ENCODE data around the gene XPNPEP1.

XPNPEP1 gene

DNA sequence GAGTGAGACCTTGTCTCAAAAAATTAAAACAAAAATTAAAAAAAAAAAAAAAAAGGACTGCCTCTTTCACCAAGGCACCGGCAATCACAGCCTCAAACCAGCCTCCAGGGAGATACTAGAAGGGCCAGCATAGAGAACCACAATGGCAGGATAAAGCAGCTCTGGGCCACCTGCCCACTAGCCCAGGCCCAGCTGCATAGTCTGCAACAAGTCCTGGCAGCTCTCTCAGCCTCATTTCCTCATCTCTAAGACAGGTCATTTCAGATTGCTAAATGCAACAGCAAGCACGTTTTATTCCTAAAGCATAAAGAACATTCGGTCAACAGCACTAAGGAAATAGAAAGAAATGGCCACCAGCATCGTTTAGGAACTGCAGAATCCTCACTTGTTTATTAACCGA is 28.8 kb downstream of the XPNPEP1 start:
- Histone ChIP-seq H3K9me3 (ENCODE audit: severe bottlenecking) (no peaks in the 10 kb centered on the region), H3K27me3 (ENCODE audit: insufficient read depth, low read depth, severe bottlenecking) (no peaks in the 10 kb centered on the region), H3K36me3 (peaks cover 17% of the 10 kb centered on the region), H3K27ac (no peak overlapping the region), H3K4me3 (ENCODE audit: low read depth, low read length) (no peak overlapping the region)
- DNase-seq = peak; percentile 15
- TF ChIP-seq CTCF (IDR thresholded peaks at IDR 0.05; ENCODE audit: low read depth, low read length) = no peak

DNA sequence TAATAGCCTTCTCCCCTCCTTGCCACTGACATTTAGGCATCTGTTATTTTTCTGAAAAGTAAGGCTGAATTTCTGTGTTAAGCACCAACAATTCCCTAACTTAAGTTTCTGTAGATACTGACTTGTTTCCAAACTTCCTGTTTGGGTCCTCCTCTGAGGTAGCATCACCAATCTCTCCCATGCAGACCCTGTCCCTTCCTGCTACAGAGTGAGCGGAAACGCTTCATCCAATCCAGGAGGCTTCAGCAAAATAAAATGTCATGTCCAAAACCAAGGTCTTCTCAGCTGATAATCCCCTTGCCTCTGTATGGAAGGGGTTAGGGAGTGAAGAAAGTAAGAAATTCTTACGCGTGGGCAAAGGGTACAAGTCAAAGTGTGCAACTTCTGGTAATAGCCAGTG is 29.9 kb downstream of the XPNPEP1 start:
- Histone ChIP-seq H3K27ac (no peak overlapping the region), H3K27me3 (ENCODE audit: insufficient read depth, low read depth, severe bottlenecking) (no peaks in the 10 kb centered on the region), H3K4me3 (ENCODE audit: low read depth, low read length) (no peak overlapping the region), H3K36me3 (peaks cover 17% of the 10 kb centered on the region), H3K9me3 (ENCODE audit: severe bottlenecking) (no peaks in the 10 kb centered on the region)
- DNase-seq = no peak
- TF ChIP-seq CTCF (IDR thresholded peaks at IDR 0.05; ENCODE audit: low read depth, low read length) = no peak

DNA sequence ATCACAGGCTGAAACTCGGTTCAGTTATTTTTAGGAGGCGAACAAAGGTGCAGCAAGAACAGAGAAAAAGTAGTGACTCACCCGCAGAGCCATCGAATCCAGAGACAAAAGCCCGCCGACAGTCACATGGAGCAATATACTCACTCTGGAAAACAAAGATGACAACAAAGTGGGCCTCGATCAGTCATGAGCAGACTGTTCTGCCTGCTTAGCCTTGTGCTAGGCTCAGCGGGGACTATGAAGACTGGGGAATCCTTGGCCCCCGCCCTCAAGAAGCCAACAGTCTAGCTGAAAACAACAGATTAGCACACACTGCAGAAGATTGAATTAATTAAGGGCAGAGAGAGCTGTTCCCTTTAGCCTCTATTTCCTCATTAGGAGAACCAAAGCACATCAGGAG is 30.4 kb downstream of the XPNPEP1 start:
- peak; percentile 44 for DNase-seq
- Histone ChIP-seq H3K4me3 (ENCODE audit: low read depth, low read length) (no peak overlapping the region), H3K27me3 (ENCODE audit: insufficient read depth, low read depth, severe bottlenecking) (no peaks in the 10 kb centered on the region), H3K27ac (no peak overlapping the region), H3K36me3 (peaks cover 22% of the 10 kb centered on the region), H3K9me3 (ENCODE audit: severe bottlenecking) (no peaks in the 10 kb centered on the region)
- TF ChIP-seq CTCF (IDR thresholded peaks at IDR 0.05; ENCODE audit: low read depth, low read length) = no peak

DNA sequence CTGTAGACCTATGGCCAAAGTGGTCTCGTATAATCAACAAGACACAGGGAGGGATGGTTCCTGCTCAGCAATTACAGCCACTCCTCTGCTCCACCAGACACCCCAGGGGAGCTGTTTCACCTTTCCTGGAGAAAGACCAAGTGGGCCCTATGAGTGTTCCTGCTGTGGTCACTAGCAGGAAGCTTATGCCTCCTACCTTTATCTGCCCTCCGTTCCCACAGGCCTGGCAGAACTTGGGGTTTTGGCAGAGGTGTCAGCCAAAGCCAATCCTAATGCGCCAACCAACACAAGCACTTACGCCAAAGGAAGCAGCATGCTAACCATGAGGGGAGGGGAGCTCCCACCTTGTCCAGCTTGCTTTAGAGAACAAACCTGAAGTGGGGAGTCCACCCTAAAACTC is 31.2 kb downstream of the XPNPEP1 start:
- Histone ChIP-seq H3K27me3 (ENCODE audit: insufficient read depth, low read depth, severe bottlenecking) (no peaks in the 10 kb centered on the region), H3K4me3 (ENCODE audit: low read depth, low read length) (no peak overlapping the region), H3K36me3 (peaks cover 29% of the 10 kb centered on the region), H3K27ac (no peak overlapping the region), H3K9me3 (ENCODE audit: severe bottlenecking) (no peaks in the 10 kb centered on the region)
- TF ChIP-seq CTCF (IDR thresholded peaks at IDR 0.05; ENCODE audit: low read depth, low read length) = no peak
- no peak for DNase-seq

DNA sequence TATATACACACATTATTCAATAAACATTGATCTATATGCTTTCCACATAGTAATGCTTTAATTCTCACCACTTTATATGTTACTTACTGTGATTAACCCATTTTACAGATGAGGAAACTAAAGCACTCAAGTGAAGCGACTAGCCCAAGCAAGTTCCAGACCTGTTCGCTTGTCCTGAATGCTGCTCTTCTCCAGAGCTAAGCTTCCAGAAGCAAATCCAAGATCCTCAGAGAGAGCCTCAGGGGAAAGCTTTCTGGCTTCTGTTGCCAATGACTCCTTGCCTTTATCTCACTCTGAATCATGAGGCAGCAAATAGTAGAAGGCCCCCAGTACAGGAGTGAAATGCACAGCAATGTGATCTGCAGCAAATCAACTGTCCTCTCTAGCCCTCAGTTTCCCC is 32.2 kb downstream of the XPNPEP1 start:
- peaks cover 33% of the 10 kb centered on the region for H3K36me3 ChIP-seq
- no peak for DNase-seq
- H3K27me3 ChIP-seq (ENCODE audit: insufficient read depth, low read depth, severe bottlenecking) = no peaks in the 10 kb centered on the region
- no peak overlapping the region for H3K27ac ChIP-seq
- no peak for TF ChIP-seq CTCF (IDR thresholded peaks at IDR 0.05; ENCODE audit: low read depth, low read length)
- no peak overlapping the region for H3K4me3 ChIP-seq (ENCODE audit: low read depth, low read length)
- no peaks in the 10 kb centered on the region for H3K9me3 ChIP-seq (ENCODE audit: severe bottlenecking)

- no peak overlapping the region for H3K27ac ChIP-seq
- H3K9me3 ChIP-seq (ENCODE audit: severe bottlenecking) = no peaks in the 10 kb centered on the region
- DNase-seq = no peak
- H3K36me3 ChIP-seq = peaks cover 37% of the 10 kb centered on the region
- H3K4me3 ChIP-seq (ENCODE audit: low read depth, low read length) = no peak overlapping the region
- TF ChIP-seq CTCF (IDR thresholded peaks at IDR 0.05; ENCODE audit: low read depth, low read length) = no peak
- no peaks in the 10 kb centered on the region for H3K27me3 ChIP-seq (ENCODE audit: insufficient read depth, low read depth, severe bottlenecking)
Observed at GRCh38 chr10:109889867-109890266, 33.4 kb downstream of the XPNPEP1 start.

Measured in WERI-Rb-1 (cell line).